Astrocyte of the spinal cord (primary cell): ENCODE data around the gene DDX42.

Experiments used
- DNase-seq: peaks from one replicate; pipeline ENCODE4 v3.0.0; 2011; ENCODE audit warnings: low read depth, low spot score
- H3K4me3 ChIP-seq: 2 replicates; pipeline ENCODE4 v1.5.1; 2011; ENCODE audit warnings: low read depth, mild to moderate bottlenecking, low read length, moderate library complexity
- in situ Hi-C: cut with HindIII; loops from 2 replicates; pipeline ENCODE4 v1.10.0; 2017; ENCODE audit warnings: low sequenced_read_pairs
- TF ChIP-seq, protein P1 (sequence below): IDR thresholded peaks from 2 replicates; pipeline ENCODE4 v1.5.1; 2012; ENCODE audit warnings: low read depth, mild to moderate bottlenecking, low read length, inconsistent platforms

DDX42 gene

GRCh38 chr17:63762161-63763078 lies 11.6 kb upstream of the DDX42 start:
- DNase-seq, result no peak
- TF ChIP-seq, protein P1, sequence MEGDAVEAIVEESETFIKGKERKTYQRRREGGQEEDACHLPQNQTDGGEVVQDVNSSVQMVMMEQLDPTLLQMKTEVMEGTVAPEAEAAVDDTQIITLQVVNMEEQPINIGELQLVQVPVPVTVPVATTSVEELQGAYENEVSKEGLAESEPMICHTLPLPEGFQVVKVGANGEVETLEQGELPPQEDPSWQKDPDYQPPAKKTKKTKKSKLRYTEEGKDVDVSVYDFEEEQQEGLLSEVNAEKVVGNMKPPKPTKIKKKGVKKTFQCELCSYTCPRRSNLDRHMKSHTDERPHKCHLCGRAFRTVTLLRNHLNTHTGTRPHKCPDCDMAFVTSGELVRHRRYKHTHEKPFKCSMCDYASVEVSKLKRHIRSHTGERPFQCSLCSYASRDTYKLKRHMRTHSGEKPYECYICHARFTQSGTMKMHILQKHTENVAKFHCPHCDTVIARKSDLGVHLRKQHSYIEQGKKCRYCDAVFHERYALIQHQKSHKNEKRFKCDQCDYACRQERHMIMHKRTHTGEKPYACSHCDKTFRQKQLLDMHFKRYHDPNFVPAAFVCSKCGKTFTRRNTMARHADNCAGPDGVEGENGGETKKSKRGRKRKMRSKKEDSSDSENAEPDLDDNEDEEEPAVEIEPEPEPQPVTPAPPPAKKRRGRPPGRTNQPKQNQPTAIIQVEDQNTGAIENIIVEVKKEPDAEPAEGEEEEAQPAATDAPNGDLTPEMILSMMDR, result no peak
- in situ Hi-C loops, result no loop called here
- H3K4me3 ChIP-seq, result no peak overlapping the region

GRCh38 chr17:63764716-63765115 lies 9.3 kb upstream of the DDX42 start:
- DNase-seq, result no peak
- in situ Hi-C loops, result no loop called here
- H3K4me3 ChIP-seq, result no peak overlapping the region
- TF ChIP-seq, protein P1, result no peak

GRCh38 chr17:63766754-63767153 lies 7.2 kb upstream of the DDX42 start:
- in situ Hi-C loops, result no loop called here
- TF ChIP-seq, protein P1, result no peak
- DNase-seq, result no peak
- H3K4me3 ChIP-seq, result no peak overlapping the region

DNA sequence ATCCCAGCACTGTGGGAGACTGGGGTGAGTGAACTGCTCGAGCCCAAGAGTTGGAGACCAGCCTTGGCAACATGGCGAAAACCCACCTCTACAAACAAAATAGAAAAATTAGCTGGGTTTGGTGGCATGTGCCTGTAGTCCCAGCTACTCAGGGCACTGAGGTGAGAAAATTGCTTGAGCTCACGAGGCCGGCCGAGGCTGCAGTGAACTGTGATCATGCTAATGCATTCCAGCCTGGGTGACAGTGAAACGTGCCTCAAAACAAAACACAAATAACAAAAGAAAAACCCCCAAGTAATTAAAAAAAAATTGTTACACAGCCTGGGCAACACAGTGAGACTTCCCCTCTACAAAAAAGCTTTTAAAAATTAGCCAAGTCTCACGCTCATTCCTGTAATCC lies 5.5 kb upstream of the DDX42 start:
- H3K4me3 ChIP-seq, result no peak overlapping the region
- DNase-seq, result no peak
- in situ Hi-C loops, result no loop called here
- TF ChIP-seq, protein P1, result no peak

- peak overlapping the region; percentile 94 for H3K4me3 ChIP-seq
- peak; percentile 31 for DNase-seq
- in situ Hi-C loops, result no loop called here
- TF ChIP-seq, protein P1, result no peak
Measured at GRCh38 chr17:63772801-63773271, 1.1 kb upstream of the DDX42 start.

DNA sequence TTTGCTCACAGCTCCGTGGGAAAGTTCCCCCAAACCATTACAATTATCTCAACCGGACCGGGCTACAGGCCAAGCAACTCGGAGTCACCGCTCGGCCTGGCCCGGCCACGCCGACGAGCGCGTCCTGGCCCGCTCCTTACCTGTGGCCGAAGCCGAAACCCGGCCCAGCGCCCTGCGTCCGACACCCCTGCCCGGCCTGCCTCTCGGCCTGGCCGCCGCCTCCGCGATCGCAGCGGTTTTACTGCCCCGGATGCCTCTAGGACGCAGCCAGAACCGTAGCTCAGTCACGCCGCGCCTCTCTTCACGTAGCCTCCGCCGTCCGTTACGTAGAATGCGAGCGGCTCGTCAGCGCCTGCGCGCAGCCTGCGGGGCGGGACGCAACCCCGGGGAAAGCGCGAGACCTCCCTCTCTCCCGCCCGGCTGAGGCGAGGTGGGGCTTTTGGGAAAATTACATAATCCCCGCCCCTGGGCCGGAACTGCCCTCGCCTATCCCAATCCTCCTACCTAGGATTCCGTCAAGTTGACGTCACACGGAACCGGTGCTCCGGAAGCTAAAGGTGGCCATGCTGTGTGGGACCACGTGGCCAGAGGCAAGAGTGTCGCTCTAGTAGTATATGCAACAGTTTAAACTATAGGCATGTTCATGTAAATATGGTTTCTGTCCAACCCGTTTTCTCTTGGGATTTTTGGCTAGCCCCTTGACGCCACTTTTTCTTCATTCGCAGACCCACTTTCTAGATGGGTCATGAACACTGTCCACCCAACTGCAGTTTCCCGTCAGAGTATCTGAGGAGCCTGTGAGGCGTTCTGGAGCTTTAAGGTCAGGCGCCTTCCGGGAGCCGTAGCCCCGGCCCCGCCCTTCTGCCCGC lies 464 bp upstream of the DDX42 start, which contains the start of gene CCDC47:
CCDC47 (minus strand) TSS at position 326 of the 869 bp plus-strand sequence. CDS start 7,422 bp downstream, outside the sequence.
- H3K4me3 ChIP-seq, result peak within 1 kb of the TSS; percentile 94
- peak; percentile 100 for DNase-seq
- in situ Hi-C loops, result no loop called here
- TF ChIP-seq, protein P1, result no peak
